GM21717 (cell line): ENCODE data around the gene N4BP2.

Source experiments
- ATAC-seq: cut with Tn5 transposase; IDR thresholded peaks from one replicate; pipeline ENCODE4 v1.9.1; 2021; ENCODE audit warnings: mild to moderate bottlenecking, moderate library complexity; ENCODE audit not compliant: unreplicated experiment

The N4BP2 gene

DNA sequence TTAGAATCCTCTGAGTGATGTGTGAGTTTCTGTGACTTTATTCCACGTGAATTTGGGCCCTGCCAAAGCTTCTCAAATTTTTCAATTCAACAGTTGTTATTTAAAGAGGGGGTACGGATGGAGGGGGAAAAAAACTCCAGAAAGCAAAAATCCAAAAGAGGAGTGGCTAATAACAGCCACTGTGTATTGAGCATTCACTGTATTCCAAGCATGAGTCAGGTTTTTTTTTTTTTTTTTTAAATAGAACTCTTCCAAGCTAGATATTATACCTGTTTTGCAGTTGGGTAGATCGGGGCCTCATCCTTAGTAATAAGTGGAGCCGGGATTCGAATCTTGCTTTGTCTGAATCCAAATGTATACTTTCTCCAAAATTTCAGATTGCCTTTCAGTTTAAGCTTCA, 133.8 kb downstream of the N4BP2 start:
- no peak for ATAC-seq

DNA sequence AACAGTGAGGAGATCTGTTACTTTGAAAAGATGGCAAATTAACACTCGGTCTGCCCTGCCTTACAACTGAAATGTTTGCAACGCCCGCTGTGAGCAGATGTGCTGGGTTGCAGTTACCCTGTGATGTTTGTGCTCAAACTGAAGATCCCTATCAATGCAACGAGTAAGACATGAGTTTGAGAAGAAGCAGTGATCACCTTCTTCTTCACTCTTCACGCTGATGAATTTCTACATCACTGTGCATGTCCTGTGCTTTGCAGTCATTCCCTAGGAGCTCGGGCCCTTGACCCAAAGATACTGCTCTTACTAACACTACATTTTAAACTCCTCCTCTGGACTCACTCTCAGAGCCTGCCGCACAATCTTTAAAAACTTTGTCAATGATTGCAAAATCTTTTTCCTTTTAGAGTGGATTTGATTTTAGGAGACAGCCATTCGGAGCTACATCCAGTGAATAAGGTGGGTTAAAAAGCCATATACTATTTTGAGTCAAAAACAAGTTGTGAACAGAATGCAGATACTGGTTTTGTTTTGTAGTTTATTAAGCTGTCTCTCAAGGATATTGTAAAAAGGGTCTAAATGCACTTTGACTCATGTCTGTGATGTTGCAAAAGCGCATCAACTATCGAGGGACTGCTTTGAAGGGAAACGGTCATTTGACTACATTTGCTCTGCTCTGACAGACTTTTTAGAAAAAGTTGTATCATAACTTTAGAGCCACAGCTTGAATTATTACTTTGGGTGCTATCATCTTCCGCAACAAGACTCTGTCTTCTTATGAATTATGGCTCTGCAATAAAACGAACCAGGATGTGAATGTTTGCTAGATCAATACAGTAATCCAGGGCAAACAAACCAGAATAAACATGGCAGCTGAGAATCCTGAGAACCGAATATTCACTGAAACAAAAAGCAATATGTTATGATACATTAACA, 134.5 kb downstream of the N4BP2 start:
- no peak for ATAC-seq

DNA sequence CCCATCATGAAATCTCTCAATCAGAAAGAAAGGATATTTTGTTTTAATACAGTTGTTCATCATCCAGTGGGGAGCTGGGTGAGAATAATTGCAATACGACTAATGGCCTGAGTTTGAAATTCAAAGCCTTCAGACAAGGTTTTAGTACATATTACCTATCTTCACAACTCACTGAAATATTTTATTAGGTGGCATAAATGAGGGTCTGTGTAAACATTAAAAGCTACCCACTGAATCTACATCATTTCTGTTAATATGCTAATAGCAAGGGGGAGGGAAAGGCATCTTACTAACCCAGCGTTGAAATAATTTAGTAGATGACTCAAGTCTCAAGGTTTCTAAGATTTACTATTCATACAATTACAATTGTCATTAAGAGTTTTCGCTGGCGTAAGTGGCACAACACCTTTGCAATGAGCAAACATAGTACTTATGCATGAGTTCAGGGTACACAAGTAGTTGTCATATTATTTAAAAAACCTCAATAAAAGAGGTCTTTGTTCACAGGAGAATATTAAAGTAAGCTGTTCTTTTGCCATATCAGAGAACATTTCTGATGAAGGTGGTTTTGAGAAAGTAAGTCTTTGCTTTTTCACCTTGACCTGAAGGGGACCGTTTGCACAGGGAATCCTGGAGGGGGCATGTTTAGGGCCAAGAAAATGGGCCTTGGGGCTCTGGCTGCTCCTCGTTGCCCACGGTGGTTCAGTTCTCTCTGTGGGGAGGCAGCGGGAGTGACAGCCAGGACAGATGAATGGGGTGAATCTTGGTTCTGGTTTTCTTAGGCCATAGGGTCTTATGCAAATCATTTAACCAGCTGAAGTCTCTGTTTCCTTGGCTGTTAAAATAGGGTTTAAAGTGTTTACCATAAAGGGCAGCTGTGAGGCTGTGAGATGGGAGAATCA, 135.7 kb downstream of the N4BP2 start:
- ATAC-seq = peak; percentile 34

DNA sequence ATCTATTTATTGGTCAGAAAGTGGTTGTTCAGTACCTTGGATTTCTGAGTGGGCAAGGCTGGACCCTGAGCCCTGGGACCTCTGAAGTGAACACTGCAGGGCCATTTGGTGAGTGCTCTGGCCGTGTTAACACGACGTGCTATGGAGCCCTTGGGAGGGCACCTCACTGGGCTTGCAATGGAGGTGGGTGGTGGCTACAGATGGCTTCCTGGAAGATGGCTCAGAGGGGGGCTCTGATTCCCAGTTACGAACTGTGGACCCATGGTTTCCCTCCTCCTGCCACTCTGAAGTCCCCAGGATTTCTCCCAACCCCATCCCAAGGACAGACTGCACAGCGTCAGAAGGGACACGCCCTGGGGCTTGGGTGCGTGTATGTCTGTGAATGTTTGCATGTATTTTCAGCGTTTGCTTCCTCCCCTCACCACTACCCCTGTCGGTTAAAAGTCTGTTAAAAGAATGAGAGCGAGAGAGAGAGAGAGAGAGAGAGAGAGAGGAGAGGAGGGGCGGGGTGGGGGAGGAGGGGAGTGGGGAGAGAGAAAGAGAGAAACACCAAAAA, 136.4 kb downstream of the N4BP2 start:
- peak; percentile 24 for ATAC-seq

- no peak for ATAC-seq
Measured at GRCh38 chr4:40193578-40193977, 136.9 kb downstream of the N4BP2 start.

- ATAC-seq = no peak
Measured at GRCh38 chr4:40194602-40195161, 138.0 kb downstream of the N4BP2 start.

DNA sequence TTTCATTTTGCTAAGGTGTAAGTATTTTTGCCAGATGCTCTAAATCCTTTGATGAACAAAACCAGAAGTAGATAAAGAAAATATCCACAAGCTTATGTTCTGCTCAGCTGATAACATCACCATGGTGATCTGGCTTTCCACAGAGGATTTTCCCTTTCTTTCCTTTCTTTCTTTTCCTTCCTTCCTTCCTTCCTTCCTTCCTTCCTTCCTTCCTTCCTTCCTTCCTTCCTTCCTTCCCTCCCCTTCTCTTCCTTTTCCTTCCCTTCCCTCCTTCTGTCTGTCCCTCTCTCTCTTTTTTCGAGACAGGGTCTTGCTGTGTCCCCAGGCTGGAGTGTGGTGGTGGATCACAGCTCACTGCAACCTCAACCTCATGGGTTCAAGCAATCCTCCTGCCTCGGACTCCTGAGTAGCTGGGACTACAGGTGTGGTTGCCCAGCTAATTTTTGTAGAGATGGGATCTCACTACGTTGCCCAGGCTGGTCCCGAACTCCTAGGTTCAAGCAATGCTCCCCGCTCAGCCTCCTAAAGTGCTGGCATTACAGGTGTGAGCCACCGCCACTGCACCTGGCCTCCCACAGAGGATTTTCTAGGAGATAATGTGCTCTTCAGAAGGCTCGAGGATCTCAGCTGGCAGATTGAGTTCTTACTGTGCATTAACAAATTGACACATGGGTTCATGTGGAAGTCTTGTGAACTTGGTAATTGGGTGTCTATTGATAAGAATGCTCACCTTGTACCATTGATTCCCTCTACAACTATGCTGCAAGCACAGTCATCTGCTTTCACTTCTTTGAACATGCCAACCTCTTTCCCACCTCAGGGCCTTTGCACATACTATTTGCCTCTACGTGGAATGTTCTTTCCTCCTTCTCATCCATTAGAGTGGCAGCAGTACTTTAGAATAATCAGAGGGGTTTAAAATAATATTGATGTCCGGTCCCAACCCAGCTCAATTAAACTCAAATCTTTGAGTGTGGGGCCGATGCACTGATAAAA, 138.8 kb downstream of the N4BP2 start:
- no peak for ATAC-seq

GRCh38 chr4:40196272-40196671, 139.6 kb downstream of the N4BP2 start:
- no peak for ATAC-seq

GRCh38 chr4:40196724-40197281, 140.2 kb downstream of the N4BP2 start, which contains the start of gene RHOH:
TSS of gene RHOH (plus strand) at chr4:40197031. CDS start at chr4:40243387, 46,356 bp downstream.
- no peak for ATAC-seq

GRCh38 chr4:40197879-40198689, 141.4 kb downstream of the N4BP2 start:
- ATAC-seq = no peak

DNA sequence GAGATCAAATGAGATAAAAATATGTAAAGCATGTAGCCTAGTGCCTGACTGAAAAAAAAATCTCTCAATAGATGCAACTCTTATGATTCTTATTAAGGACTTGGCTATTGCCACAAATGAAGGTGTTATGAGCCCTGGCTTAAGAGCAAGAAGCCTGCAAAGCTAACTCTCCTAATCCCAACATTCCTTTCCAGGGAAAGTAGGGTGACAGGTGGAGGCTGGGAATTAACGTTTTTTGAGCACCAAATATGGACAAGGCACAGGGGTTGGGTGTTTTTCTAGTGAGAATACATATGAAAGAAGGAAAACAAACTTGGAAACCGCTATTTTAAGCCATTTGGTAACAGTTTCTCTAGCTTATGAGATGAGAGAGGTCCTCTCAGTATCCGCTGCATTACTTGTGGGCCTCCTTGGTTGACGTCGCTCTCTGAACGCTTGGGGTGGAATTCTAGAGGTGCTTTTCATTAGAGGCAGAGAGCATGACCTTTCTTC, 142.6 kb downstream of the N4BP2 start:
- no peak for ATAC-seq

DNA sequence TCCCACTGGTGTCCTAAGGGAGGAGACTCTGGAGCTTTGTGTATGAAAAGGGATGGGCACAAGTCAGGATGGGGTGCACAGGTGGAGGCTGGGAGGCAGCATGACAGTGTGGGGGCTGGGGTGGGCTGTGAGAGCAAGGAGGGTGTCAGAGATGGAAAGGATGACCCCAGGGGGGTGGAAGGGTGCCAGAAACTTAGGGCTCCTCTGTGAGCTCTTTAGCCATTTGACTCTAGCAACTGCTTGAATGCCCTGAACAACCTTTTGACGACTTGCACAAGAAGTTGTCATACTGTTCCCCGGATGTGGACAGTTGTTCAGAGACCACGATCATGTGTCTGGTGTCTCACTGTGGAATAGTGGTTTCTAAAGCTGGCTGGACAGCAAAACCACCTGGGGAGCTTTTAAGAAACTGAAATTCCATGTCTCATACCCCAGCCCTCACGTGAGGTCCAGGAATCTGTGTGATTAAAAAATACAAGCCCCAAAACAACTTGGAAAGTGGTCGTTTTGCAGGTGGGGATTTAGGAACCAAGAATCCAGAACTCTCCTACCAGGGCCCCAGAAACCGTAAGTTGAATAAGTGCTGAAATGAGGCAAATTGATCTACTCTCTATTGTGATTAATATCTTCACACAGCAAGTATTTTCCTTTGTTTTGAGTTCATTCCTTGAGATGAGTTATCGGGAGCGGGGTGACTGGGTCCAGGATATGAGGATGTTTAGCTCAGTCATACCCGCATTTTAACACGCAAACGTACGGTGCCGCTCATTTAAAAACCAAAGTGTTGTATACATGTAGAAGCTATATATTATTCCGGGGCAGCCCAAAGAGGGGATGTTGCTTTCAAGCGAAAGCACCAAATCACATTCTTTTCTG, 143.6 kb downstream of the N4BP2 start:
- peak; percentile 45 for ATAC-seq

- ATAC-seq = no peak
Measured at GRCh38 chr4:40200875-40201801, 144.5 kb downstream of the N4BP2 start.

DNA sequence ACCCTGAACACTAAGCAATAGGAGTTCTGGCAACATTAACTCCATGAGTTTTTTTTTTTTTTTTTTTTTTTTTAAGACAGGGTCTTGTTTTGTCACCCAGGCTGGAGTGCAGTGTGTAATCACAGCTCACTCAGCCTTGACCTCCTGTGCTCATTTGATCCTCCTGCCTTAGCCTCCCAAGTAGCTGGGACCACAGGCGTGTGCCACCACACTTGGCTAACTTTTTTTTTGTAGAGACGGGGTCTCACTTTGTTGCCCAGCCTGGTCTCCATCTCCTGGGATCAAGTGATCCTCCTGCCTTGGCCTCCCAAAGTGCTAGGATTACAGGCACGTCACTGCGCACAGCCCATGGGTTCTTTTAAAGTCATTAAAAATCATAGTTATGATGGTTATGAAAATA, 145.2 kb downstream of the N4BP2 start:
- no peak for ATAC-seq

- ATAC-seq = no peak
Measured at GRCh38 chr4:40202474-40202873, 145.8 kb downstream of the N4BP2 start.

GRCh38 chr4:40204507-40205258, 148.0 kb downstream of the N4BP2 start:
- ATAC-seq = no peak
